SK-N-SH treated with all-trans-retinoic acid at 6 μM for 48 hours (cell line): ENCODE data around the gene RCOR1.

ENCODE experiments used
- ARNTL ChIP-seq: fragments of 450-650 bp; formaldehyde crosslinking; IDR thresholded peaks from 2 replicates; pipeline ENCODE4 v1.5.0; 2020; ENCODE audit warnings: low read depth, mild to moderate bottlenecking, moderate library complexity, borderline replicate concordance
- ESRRG ChIP-seq: fragments of 250-450 bp; sonication (Bioruptor Pico); IDR thresholded peaks from 2 replicates; pipeline ENCODE4 v1.6.1; 2021; ENCODE audit warnings: mild to moderate bottlenecking
- PATZ1 ChIP-seq: fragments of 250-450 bp; sonication (Bioruptor Pico); IDR thresholded peaks from 2 replicates; pipeline ENCODE4 v1.8.0; 2020; ENCODE audit warnings: mild to moderate bottlenecking, moderate library complexity, borderline replicate concordance
- POU6F1 ChIP-seq: fragments of 250-450 bp; sonication (Bioruptor Pico); IDR thresholded peaks from 2 replicates; pipeline ENCODE4 v1.8.0; 2021; ENCODE audit warnings: low read depth, mild to moderate bottlenecking, moderate library complexity, borderline replicate concordance
- PPARA ChIP-seq: fragments of 250-450 bp; sonication (Bioruptor Pico); IDR thresholded peaks from 2 replicates; pipeline ENCODE4 v1.5.0; 2020; ENCODE audit warnings: mild to moderate bottlenecking, borderline replicate concordance
- RARB ChIP-seq: fragments of 250-450 bp; sonication (Bioruptor Pico); IDR thresholded peaks from 2 replicates; pipeline ENCODE4 v1.8.0; 2021; ENCODE audit warnings: mild to moderate bottlenecking, moderate library complexity
- SNAI2 ChIP-seq: fragments of 250-450 bp; sonication (Bioruptor Pico); IDR thresholded peaks from 2 replicates; pipeline ENCODE4 v1.5.0; 2020; ENCODE audit warnings: mild to moderate bottlenecking, moderate library complexity
- TCF4 ChIP-seq: fragments of 250-450 bp; sonication (Bioruptor Pico); IDR thresholded peaks from 2 replicates; pipeline ENCODE4 v1.8.0; 2021; ENCODE audit warnings: mild to moderate bottlenecking, moderate library complexity, borderline replicate concordance
- TOX ChIP-seq: fragments of 250-450 bp; sonication (Bioruptor Pico); IDR thresholded peaks from 2 replicates; pipeline ENCODE4 v1.8.0; 2021; ENCODE audit warnings: mild to moderate bottlenecking, moderate library complexity, borderline replicate concordance
- ZFP3 ChIP-seq: fragments of 250-450 bp; sonication (Bioruptor Pico); IDR thresholded peaks from 2 replicates; pipeline ENCODE4 v1.5.0; 2020; ENCODE audit warnings: mild to moderate bottlenecking, moderate library complexity
- ZFP30 ChIP-seq: fragments of 450-650 bp; formaldehyde crosslinking; IDR thresholded peaks from 2 replicates; pipeline ENCODE4 v1.5.0; 2022; ENCODE audit warnings: mild to moderate bottlenecking, moderate library complexity
- ZNF8 ChIP-seq: fragments of 450-650 bp; formaldehyde crosslinking; IDR thresholded peaks from 2 replicates; pipeline ENCODE4 v1.5.0; 2020; ENCODE audit warnings: mild to moderate bottlenecking, moderate library complexity

- TF ChIP-seq SNAI2 (CRISPR knock-in tag) (no peak), PATZ1 (CRISPR knock-in tag) (no peak), RARB (CRISPR knock-in tag) (no peak), ZFP30 (no peak), TCF4 (no peak), POU6F1 (CRISPR knock-in tag) (no peak), ARNTL (no peak), ZFP3 (CRISPR knock-in tag) (no peak), TOX (CRISPR knock-in tag) (no peak), ZNF8 (CRISPR knock-in tag) (no peak), ESRRG (CRISPR knock-in tag) (no peak), PPARA (no peak)
Observed at GRCh38 chr14:102584871-102585869, 7.3 kb upstream of the RCOR1 start.
